HG03521 (cell line): ENCODE results near the gene ROBO1.

Source experiments
- ATAC-seq: cut with Tn5 transposase; IDR thresholded peaks from one replicate; pipeline ENCODE4 v1.9.1; 2021; ENCODE audit warnings: mild to moderate bottlenecking, moderate library complexity; ENCODE audit not compliant: unreplicated experiment

Gene ROBO1

DNA sequence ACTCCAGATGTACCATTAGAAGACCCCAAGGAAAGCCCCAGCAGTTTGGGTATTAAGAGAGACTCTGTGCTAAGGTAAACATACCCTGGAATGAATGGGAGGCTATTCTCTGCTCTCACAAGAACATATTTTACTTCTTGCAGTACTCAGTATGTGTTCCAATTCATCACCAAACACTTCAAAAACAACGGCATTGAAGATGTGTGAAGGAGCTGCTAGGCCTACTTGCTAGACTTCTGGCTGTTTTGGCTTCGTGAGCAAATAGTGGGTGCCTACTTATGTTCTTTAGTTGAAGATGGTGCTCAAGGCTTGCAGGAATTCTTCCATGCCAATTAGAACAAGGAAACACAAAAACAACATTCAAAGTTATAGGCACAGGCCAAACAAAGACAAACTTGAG, 514.5 kb downstream of the ROBO1 start:
- ATAC-seq: no peak

DNA sequence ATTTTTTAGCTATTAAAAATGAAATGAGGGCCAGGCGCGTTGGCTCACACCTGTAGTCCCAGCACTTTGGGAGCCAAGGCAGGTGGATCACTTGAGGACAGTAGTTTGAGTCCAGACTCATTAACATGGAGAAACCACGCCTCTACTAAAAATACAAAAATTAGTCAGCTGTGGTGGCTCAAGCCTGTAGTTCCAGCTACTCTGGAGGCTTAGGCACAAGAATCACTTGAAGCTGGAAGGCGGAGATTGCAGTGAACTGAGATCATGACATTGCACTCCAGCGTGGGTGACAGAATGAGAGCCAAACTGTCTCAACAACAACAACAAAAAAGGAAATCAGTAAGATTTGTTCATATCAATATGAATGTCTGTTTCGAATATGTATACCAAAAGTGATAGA, 517.1 kb downstream of the ROBO1 start:
- no peak for ATAC-seq

DNA sequence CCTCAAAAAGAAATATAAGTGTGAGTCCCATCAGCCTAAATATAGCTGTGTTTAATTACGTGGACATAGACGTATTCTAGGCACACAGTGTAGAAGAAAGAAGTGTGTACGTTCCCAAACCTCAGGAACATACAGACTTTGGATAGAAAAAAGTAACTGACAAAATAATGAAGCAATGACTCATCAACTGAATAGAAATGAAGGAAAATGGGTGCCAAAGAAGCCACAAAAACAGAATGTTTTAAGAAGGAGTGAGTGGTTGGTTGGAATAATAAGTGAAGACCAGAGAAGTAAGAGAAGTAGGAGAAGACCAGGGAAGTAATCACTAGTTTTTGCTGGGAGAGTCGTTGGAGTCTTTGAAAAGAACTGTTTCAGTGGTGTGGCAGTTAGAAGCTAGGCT, 518.1 kb downstream of the ROBO1 start:
- no peak for ATAC-seq

DNA sequence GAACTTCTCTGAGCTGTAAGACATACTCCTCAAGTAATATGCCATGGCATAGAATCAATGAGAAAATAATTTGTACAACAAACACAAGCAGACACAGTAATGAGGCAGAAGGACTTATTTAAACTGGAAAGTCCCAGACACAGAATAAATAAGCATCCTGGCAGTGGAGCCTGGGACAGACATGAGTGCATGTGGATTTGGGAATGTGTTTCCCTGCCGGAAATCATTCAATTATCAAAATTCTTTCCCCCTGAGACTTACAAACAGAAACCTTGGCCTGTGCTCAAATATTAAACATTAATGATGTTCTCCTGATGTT, 520.1 kb downstream of the ROBO1 start:
- no peak for ATAC-seq

DNA sequence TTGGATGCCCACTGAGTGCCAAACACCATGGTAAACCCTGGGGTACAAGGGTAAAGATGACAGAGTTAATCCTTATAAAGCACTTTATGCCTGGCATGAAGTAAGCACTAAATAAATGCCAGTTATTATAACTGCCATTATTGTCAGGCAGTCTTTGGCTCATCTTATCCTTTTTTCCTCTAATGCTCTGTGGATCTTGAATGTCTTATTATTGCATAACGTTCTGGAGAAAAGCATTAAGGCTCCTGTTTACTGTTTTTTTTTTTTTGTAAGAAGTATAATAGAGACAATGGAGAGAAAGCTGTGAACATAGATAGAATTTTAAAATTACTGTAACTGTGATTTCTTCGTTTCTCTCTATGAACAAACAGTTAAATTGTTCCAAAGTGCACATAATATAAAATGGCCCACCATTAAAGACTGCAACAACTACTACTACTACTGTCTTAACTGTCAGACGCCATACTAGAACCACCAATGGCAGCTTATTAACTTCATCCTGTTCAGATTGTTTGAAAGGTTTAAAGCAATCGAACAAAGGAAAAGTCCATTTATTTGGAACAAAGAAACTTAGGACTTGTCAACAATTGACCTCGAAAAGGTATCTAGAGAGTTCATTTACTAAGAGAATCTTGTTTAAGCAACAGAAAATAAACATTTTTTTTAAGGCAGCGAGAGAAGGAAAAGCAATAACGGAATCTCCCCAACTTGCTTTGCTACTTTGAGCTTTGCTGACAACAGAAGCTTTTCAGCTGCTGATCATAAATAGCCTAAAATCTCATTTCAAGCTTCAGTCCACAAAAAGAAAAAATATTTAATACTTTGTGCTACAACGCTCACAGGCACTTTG, 520.7 kb downstream of the ROBO1 start:
- no peak for ATAC-seq

DNA sequence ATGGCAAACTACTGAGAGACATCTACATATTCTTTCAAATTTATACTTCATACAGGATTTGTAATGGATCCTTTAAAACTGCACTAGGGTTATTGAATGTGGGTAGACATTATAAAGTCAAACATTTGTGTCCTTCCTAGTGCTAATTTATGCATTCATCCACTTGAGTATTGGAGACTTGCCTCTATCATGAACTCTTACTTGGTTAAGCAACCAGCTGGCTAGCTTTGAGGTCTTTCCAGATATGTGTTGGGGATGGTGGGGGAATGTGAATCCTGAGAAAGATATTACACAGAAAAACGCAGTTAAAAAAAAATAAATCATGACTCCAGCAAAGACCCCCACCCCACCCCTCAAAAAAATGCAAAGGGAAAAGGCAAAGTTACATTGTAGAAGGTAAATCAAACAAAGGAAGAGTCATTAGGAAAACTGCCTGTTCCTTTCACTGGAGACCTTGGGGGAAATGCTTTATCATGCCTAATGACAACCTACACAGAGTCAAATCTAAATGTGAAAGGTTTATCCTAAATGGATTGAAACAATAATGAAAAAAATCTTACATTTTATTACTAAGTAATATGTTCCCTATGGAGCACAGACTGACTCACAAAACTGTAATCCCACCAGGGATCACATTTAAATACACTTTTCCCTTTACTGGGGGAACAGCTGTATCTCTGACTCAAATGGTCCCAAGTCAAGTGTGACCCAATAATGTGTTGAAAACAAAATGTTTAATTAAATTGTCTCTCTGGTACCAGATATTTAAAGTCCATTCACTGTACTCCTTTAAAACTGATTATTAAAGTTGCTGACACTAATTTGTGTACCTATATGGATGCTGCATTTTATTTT, 522.3 kb downstream of the ROBO1 start:
- ATAC-seq: no peak

DNA sequence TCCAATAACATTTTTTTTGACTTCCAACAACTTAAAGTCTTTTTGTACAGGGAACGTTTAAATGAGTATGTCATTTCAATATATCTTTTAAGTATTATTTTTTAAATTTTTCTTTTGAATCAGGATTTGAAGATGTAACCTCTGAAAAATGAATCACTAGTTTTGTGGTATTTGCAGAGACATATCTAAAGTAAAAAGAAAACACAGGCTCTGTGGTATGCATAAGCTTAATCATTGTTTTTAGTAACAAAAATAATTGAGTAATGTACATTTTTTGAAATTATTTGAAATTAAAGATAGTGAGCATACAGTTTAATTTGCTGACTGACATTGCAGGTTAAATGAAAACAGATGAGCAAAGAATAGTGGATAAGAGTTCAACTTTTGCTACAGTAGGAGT, 531.3 kb downstream of the ROBO1 start:
- no peak for ATAC-seq

DNA sequence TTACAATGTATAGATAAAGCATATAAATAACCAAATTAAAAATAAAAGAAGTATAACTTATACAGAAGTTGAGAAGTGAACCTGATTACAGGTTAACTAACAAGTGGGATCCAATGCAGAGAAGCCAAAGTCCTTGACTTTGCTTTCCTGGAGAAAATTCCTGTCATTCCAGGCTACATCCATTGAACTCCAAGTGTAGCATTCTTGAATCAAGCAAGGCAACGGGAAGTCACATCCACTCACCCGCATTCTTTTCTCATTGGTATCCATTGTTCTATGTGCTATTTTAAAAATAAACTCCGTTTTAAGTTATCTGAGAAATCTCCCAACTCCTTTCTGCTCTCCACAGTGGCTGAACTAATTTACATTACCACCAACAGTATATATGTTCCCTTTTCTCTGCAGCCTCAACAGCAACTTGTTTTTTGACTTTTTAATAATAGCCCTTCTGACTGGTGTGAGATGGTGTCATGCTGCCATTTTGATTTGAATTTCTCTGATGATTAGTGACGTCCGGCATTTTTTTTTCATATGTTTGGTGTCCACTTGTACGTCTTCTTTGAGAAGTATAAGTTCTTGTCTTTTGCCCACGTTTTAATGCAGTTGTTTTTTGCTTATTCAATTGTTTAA, 534.3 kb downstream of the ROBO1 start:
- ATAC-seq: no peak

DNA sequence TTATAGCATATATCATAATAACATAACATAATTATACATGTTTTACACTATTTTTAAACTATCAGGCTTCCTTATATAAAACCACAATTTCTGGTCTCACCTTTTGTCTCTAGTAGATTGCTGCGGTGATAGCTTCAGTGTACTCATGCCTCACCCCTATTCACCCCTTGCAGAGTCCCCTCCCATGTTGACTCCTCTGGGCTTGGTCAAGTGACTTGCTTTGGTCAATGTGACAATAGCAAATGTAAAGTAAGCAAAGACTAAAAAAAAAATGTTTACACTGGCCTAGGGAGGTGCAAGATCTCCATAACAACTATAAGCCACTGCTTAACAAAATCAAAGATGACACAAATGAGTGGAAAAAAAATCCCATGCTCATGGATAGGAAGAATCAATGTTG, 537.5 kb downstream of the ROBO1 start:
- no peak for ATAC-seq

DNA sequence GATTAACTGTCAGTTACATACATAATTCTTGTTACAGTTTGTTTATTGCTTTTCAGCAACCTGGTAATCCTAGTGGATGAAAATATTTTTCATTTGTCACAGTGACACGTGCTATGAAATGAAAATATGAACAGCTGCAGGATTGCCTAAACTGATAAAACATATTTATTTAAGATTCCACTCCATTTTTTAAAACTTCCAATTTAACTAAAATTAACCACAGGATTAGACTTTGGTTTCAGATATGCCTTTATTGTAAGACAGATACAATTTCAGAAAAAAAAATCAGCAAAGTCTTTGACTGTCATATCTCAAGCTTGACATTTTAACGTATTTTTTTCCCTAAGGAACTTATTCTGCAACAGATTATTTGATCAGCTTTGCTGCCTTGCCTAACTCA, 550.7 kb downstream of the ROBO1 start:
- ATAC-seq: no peak

DNA sequence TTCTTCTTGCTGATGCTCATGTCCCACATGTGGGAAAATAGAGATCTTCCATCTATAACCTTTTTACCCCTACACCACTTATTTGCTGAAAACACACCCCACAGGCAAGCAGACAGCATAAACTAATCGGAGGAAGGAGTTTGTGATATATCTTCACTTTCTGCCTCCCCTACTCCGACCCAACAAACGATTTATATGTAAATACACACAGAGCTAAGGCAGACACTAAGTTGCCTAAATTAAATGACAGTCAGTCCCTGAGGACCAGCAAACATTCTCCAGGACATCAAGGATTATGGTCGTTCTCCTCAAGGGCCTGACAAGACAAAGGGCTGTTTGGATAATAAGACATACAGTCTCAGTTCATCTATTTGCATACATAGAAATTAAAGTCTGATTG, 552.5 kb downstream of the ROBO1 start:
- no peak for ATAC-seq

DNA sequence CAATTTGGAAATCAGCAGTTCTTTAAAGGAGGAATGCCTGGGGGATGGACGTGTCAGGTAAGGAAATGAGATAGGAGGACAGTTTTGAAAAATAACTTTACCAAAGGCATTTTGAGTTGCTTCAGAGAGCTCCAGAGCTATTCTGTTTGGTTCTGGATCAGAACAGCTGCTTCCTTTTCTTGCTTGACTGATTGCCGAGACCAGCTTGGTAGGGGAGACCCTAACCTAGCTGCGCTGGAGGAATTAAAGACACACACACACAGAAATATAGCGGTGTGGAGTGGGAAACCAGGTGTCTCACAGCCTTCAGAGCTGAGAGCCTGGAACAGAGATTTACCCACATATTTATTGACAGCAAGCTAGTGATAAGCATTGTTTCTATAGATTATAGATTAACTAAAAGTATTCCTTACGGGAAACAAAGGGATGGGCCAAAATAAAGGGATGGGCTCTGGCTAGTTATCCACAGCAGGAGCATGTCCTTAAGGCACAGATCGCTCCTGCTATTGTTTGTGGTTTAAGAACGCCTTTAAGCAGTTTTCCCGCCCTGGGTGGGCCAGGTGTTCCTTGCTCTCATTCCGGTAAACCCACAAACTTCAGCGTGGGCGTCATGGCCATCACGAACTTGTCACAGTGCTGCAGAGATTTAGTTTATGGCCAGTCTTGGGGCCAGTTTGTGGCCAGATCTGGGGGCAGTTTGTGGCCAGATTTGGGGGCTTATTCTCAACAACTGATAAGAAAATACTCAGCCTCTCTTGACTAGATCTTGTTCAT, 556.0 kb downstream of the ROBO1 start:
- no peak for ATAC-seq

DNA sequence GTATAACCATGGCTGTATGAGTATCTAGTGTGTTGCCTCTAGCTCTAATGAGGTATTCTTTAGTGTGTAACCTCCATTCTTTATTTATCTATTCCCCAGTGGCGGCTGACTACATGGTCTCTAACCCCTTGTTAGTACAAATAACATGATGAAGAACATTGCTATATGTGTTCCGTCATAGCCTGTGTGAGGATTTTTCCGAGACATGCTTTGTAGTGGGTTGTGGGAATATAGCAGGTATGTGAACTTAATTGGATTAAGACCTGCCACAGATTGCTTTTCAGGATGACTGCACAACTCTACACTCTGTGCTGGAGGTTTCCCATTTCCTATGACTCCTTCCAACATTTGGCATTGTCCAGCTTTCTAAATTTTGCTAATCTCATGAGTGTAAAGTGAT, 563.4 kb downstream of the ROBO1 start:
- ATAC-seq: no peak

DNA sequence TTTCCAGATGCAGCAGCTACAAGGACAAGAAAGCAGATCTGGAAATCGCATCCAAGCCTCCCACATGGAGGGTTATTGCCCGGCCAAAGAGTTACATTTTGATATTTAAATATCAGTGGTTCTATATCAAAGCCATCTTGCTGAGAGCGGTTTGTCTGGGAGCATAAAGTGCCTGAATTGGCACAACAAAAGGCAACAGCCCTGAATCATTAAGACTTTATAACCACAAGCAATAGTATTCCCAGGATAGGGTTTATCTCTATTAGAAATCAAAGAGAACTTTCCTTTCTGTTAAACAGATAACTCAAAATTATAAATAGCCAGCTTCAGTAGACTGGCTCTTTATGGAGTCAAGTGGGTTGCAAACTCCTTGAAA, 564.7 kb downstream of the ROBO1 start:
- ATAC-seq: no peak

DNA sequence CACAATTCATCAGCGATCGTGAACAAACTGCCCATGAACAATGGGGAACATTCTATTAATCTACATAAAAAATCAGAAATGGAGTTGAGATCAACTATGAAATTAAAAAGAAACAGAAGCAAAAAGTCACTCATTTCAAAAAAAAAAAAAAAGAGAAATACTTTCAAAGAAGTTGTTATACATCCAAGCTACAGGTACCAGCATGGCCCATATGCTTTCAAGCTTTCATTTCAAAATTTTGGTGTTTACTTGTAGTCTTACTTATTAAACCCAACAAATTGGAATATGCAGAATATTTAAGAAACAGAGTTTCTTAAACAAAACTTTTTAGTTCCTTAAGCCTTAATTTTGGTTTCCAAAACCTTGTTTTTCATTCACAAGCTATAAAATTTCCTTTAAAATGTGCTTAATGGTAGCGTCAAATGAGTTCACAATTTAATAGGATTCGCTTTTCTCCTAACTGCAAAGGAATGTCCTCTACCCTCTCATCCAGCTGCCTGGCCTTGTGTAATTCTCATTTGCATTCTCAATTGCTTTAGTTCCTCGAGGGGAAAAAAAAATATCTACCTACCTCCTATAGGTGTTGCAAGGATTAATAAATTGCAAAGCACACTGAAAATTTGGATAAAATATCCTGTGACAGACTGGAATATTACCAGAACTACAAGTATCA, 565.2 kb downstream of the ROBO1 start:
- no peak for ATAC-seq

DNA sequence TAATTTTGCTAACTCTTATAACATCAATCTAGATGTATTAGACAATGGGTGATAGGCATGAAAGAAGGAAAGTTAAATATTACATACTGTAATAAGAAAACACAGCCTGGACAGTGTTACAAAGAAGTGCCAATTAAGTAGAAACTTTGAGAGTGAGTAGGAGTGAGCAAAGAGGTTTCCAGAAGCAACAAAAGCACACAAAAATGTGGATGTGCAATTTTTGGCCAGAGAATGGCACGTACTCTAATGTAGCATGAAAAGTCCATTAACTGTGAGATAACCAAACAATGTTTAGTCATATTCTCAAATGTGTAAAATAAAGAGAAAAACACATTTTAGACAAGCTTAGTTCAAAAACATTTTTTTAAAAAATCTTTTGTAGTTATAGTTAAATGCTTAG, 567.3 kb downstream of the ROBO1 start:
- no peak for ATAC-seq

DNA sequence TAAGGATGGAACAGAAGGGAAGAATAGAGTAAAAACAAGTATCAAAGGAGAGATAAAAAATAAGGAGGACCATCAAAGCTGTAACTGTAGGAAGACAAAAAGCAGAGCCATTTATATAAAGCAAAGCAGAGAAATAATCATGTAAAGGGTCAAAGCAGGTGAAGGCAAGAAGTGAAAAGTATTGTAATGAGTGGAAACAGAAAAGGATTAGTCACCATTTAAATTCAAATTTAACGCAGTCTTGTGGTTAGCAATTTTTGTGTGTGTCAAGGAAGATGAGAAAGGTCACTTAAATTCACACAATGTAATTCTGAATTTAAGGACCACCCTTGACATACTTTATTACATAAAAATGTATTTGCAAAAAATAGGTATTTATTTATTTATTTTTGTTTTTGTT, 567.8 kb downstream of the ROBO1 start:
- no peak for ATAC-seq

DNA sequence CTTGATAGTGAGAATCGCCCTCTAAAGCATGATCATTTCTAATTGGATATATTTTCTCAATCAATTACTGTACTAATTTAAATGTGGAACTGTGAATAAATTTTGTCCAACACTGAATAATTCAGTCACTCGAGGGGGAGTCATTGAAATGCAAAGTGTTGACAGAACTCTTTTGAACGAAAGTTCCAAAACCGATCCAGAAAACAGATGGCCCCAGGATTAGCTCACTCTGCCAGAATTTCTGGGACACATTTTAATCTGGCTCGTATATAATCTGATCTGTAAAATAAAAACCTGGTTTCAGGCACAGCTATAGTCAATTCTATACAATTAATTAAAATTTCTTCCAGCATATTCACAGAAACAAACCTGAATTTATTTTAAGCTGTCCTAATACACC, 580.4 kb downstream of the ROBO1 start:
- ATAC-seq: no peak

DNA sequence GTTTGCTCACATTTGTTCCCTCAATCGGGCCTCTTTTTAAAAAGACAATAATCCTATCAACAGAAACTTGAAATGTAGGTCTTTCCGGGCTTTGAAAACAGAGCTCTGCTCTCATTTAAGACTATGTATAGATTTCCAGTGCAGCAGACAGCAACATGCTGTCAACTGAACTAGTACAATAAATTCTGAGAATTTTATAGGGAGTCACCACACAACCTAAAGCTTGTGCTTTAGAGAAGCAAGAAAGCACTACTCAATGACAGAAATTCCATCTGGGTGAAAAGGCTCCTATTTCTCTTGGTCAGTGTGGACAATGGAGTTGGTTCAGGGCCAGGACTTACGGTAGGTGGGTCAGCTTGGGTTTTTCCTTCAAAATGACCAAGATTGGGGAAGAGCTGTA, 583.5 kb downstream of the ROBO1 start:
- no peak for ATAC-seq

DNA sequence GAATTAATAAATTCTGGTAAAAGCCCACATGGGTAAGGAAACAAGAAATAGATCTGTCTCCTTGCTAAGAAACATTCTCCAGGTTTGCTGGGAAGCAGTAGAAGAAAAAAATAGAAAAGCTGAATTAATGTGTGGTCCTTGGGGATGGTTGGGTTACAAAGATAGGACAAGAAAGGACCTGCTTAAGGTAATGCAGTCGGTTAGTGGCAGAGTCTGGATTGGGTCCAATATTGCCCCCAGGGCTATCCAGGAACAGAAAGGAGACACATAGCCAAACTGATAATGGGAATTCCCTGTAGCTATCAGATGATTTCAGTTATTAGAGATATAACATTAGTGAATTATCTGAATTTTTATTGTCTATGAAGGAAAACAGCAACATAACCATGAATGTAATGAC, 584.3 kb downstream of the ROBO1 start:
- ATAC-seq: no peak
